ENCODE measurements around the gene SHE. TPM values are rescaled to one million over a fixed set of nuclear protein-coding genes. Genes with fewer than 3 reads are reported as not detected.

SHE gene
- total RNA-seq, 3 donors from 2014 or later: 6.3 to 21.3 (median 21.3) TPM

DNA sequence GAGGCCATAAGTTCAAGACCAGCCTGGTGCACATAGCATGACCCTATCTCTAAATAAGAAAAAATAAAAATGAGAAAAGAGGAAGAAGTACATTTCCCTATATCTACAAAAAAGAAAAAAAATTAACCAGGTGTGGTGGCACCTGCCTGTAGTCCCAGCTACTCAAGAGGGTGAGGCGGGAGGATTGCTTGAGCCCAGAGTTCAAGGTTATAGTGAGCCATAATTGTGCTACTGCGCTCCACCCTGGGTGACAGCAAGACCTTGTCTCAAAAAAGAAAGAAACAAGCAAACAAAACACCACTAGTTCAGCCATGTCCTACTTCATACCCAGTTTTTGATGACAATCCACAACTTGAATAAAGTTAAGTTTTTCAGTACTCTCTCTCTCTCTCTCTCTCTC, 30.9 kb downstream of the SHE start:
- TF ChIP-seq, protein P1, sequence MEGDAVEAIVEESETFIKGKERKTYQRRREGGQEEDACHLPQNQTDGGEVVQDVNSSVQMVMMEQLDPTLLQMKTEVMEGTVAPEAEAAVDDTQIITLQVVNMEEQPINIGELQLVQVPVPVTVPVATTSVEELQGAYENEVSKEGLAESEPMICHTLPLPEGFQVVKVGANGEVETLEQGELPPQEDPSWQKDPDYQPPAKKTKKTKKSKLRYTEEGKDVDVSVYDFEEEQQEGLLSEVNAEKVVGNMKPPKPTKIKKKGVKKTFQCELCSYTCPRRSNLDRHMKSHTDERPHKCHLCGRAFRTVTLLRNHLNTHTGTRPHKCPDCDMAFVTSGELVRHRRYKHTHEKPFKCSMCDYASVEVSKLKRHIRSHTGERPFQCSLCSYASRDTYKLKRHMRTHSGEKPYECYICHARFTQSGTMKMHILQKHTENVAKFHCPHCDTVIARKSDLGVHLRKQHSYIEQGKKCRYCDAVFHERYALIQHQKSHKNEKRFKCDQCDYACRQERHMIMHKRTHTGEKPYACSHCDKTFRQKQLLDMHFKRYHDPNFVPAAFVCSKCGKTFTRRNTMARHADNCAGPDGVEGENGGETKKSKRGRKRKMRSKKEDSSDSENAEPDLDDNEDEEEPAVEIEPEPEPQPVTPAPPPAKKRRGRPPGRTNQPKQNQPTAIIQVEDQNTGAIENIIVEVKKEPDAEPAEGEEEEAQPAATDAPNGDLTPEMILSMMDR (IDR thresholded peaks at IDR 0.05): no peak
- TF ChIP-seq POLR2AphosphoS5 (IDR thresholded peaks at IDR 0.05) (no peak), POLR2A (IDR thresholded peaks at IDR 0.05) (no peak)
- H3K36me3 ChIP-seq: no peaks in the 10 kb centered on the region
- no peaks in the 10 kb centered on the region for H3K4me1 ChIP-seq
- H3K9me3 ChIP-seq: no peaks in the 10 kb centered on the region
- no peak for DNase-seq (ENCODE audit: low spot score in 2 of 2)
- intact Hi-C loops (cut with DNase I; ENCODE audit: low total_unique reads): no loop called here
- no peak overlapping the region for H3K27ac ChIP-seq
- H3K4me3 ChIP-seq: no peak overlapping the region
- H3K27me3 ChIP-seq: no peaks in the 10 kb centered on the region

DNA sequence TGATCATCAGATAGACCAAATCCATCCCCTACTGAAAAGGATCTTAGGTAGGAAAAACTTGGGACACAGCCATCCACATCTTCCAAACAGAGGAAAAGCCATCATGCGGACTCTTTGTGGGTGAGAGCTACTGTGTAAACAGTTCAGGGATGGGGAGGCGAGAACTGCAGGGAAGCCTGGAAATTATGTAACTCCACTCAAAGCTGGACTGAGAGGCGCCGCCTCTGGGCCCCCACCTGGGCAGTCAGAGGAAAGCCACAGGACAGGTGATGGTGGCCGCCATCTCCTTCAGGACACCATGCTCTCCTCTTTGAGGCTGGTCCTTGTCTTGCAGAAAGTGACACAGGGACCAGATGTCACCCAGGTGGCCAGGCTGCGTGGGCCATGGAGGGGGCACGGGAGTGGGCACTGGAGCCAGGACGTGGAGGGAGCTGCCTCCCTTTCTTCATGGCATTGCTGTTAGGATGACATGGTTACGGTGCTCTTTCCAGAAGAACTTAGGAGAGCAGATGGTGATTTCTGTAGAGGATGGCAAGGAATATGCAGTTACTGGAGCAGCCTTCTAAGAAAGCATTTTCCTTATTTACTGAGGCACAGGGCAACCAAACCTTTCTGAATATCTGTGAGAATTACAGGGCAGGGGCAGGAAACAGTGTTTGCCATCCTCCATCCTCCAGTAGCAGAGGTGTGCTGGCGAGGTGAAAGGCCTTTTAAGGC, 32.2 kb downstream of the SHE start:
- Histone ChIP-seq H3K9me3 (no peaks in the 10 kb centered on the region), H3K27ac (no peak overlapping the region), H3K4me3 (no peak overlapping the region), H3K36me3 (no peaks in the 10 kb centered on the region), H3K4me1 (no peaks in the 10 kb centered on the region), H3K27me3 (no peaks in the 10 kb centered on the region)
- TF ChIP-seq POLR2AphosphoS5 (IDR thresholded peaks at IDR 0.05) (no peak), POLR2A (IDR thresholded peaks at IDR 0.05) (no peak)
- TF ChIP-seq, protein P1 (IDR thresholded peaks at IDR 0.05): no peak
- intact Hi-C loops (cut with DNase I; ENCODE audit: low total_unique reads): no loop called here
- DNase-seq (ENCODE audit: low spot score in 2 of 2): no peak

DNA sequence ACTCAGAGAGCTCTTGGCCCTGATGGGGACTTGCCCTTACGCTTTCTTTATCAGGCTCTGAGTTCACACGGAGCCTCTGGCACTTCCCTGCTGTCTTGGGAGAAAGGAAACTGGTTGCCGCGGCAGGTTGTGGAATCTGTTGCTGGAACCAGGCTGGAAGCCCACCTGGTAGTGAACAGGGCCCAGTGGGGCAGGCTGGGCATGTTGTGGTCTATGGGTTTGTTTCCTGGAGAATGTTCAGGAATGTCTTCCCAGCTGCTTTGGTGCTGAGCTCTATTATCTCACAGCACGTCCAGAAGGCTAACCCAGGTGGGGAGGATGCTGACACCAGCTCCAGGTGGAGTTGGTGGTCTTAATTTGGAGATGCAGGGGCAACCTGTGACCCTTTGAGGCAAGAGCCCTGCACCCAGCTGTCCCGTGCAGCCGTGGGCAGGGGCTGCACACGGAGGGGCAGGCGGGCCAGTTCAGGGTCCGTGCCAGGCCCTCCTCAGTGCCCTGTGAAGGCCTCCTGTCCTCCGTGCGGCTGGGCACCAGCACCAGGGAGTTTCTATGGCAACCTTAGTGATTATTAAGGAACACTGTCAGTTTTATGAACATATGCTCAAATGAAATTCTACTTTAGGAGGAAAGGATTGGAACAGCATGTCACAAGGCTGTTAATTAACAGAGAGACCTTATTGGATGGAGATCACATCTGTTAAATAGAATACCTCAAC, 33.5 kb downstream of the SHE start:
- intact Hi-C loops (cut with DNase I; ENCODE audit: low total_unique reads): no loop called here
- no peak overlapping the region for H3K27ac ChIP-seq
- H3K36me3 ChIP-seq: no peaks in the 10 kb centered on the region
- no peak for DNase-seq (ENCODE audit: low spot score in 2 of 2)
- TF ChIP-seq POLR2AphosphoS5 (IDR thresholded peaks at IDR 0.05): no peak
- TF ChIP-seq POLR2A (IDR thresholded peaks at IDR 0.05): no peak
- TF ChIP-seq, protein P1 (IDR thresholded peaks at IDR 0.05): no peak
- H3K9me3 ChIP-seq: no peaks in the 10 kb centered on the region
- H3K4me3 ChIP-seq: no peak overlapping the region
- H3K27me3 ChIP-seq: no peaks in the 10 kb centered on the region
- H3K4me1 ChIP-seq: no peaks in the 10 kb centered on the region

DNA sequence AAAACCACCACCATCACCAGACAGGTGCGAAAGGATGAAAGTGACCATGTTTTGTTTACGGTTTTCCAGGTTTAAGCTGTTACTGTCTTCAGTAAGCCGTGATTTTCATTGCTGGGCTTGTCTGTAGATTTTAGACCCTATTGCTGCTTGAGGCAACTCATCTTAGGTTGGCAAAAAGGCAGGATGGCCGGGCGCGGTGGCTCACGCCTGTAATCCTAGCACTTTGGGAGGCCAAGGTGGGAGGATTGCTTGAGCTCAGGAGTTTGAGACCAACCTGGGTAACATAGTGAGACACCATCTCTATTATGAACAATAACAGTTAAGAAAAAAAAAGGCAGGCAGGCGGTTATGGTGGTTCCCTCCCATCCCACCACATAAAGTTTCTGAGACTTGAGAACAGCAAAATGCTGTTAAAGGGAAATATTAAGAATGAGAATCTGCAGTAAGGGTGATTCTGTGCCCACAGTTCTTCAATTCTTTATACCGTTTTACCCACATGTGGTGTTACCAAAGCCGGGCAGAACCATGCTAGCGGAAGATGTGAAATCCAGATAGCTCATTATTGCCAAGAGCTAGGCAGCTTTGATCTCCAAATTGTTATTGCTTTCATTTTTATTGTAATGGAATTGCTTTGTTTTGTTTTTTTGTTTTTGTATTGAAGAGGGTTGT, 34.6 kb downstream of the SHE start:
- H3K4me1 ChIP-seq: no peaks in the 10 kb centered on the region
- H3K27ac ChIP-seq: no peak overlapping the region
- DNase-seq (ENCODE audit: low spot score in 2 of 2): no peak
- H3K36me3 ChIP-seq: no peaks in the 10 kb centered on the region
- intact Hi-C loops (cut with DNase I; ENCODE audit: low total_unique reads): no loop called here
- no peak overlapping the region for H3K4me3 ChIP-seq
- TF ChIP-seq POLR2A (IDR thresholded peaks at IDR 0.05) (no peak), POLR2AphosphoS5 (IDR thresholded peaks at IDR 0.05) (no peak)
- TF ChIP-seq, protein P1 (IDR thresholded peaks at IDR 0.05): no peak
- no peaks in the 10 kb centered on the region for H3K9me3 ChIP-seq
- no peaks in the 10 kb centered on the region for H3K27me3 ChIP-seq
